Measurements from ENCODE around the gene ASMTL.
"Not testable (repeated sequence)": the region's sequence is repeated elsewhere in the genome, so short reads cannot be mapped to it uniquely, and the experiment has no call there.

ASMTL gene

DNA sequence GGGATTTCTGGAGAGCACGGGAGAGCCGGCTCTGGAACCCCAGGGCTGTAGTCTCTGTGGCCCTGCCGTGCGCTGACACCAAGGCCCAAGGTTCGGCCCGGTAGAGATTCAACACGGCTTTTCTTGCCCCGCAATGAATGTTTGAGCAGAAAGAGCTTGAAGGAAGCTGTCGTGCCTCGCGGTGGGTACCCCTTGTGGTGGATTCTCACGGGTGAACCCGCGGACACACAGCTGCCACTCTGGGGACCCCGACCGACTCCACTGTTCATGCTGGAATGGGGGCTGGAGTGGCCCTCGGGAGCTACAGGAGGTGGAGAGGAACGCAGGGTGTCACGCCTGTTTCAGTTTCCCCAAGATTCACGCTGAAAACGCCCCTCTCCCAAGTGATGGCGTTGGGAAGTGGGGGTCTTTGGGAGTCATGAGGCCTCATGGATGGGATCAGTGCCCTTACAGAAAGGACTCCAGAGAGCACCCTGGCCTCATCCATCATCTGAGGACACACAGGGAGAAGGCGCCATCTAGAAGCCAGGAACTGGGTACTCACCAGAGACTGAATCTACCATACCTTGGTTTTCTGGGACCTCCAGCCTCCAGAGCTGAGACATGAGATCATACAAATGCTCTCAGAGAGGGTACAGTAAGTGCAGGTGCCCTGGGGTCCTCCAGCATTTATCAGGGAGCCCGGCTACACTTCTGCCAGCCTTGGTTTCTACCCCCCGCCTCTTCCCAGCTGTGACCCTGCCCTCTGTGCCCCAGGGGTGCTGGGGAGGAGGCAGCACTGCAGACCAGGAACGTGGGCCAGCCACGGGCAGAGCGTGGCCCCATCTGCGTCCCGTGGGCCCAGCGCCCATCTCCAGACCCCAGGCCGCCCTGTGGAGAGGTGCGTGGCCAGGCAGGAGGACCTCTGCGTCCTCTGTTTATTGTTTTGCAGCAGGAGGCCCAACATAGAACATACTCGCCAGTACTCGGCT, 67.2 kb downstream of the ASMTL start:
- no peak for DNase-seq

DNA sequence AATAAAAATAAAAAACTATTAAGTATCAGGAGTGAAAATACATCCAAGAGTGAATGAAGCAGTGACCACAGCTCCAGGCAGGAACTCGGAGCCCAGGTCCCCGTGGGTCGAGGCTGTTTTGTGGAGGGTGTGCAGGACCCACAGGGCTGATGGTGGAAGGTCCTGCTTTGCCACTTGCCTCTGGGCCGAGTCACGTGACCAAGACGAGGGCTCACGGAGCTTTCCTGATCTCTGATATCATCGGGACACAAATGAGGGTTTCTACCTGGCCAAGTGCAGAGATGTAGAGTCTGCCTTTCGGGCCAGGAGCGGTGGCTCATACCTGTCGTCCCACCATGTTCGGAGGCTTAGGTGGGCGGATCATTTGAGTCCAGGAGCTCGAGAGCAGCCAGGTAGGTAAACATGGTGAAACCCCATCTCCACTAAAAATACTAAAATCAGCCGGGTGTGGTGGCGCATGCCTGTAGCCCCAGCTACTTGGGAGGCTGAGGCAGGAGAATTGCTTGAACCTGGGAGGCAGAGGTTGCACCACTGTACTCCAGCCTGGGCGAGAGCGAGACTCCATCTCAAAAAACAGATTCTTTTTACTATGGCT, 68.0 kb downstream of the ASMTL start:
- no peak for DNase-seq

DNA sequence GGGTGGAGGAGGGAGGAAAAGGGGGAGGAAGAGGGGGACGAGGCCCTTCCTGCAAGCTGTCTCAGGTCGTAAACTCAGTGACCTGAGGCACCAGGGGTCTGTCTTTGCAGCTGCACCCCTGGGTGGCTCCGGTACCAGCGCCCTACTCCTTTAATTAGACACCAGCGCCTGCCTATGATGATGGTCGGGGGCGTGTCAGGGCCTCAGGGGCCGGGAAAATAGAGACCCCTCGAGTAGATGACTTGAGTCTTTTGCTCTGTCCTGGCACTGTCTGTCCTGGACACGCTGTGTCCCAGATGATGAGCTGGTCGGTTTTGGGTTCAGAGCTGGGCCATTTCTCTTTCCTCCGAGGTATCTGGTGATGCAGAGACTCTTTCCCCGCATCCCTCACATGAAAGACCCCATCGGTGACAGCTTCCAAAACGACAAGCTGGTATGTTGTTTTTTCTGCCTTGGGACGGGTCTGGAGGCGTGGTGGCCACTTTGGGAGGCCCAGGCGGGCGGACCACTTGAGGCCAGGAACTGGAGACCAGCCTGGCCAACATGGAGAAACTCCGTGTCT, 72.0 kb downstream of the ASMTL start:
- DNase-seq: no peak

DNA sequence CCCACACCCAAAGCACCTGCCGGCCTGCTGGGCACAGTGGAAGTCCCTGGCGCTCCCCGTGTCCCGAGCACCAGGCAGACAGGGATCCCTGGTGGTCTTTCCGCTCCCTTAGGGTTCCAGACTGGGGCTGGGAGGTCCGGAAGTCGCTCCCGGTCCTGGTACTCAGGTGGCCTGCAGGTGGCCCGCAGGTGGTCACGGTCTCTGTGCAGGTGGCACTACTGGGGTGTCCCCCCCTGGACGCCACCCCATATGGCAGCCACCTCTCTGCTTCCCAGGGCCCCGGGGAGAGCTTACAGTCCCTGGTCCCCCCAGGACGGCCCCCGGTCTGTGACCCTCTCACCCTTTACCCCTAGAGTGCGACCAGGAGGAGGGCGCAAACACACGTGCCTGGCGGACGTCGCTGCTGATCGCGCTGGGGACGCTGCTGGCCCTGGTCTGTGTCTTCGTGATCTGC, 74.4 kb downstream of the ASMTL start:
- no peak for DNase-seq

DNA sequence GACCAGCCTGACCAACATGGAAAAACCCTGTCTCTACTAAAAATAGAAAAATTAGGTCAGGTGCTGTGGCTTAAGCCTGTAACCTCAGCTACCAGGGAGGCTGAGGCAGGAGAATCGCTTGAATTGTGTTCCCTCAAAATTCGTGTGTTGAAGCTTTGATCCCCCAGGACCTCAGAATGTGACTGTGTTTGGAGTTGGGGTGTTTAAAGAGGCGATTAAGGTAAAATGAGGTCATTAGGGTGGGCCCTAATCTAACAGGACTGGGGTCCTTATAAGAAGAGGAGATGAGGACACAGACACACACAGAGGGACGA, 84.4 kb downstream of the ASMTL start:
- DNase-seq: no peak

DNA sequence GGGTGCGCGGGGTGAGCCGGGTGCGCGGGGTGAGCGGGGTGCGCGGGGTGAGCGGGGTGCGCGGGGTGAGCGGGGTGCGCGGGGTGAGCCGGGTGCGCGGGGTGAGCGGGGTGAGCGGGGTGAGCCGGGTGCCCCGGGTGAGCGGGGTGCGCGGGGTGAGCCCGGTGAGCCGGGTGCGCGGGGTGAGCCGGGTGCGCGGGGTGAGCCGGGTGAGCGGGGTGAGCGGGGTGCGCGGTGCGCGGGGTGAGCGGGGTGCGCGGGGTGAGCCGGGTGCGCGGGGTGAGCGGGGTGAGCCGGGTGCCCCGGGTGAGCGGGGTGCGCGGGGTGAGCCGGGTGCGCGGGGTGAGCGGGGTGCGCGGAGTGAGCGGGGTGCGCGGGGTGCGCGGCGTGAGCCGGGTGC, 86.3 kb downstream of the ASMTL start:
- DNase-seq: not testable (repeated sequence)

DNA sequence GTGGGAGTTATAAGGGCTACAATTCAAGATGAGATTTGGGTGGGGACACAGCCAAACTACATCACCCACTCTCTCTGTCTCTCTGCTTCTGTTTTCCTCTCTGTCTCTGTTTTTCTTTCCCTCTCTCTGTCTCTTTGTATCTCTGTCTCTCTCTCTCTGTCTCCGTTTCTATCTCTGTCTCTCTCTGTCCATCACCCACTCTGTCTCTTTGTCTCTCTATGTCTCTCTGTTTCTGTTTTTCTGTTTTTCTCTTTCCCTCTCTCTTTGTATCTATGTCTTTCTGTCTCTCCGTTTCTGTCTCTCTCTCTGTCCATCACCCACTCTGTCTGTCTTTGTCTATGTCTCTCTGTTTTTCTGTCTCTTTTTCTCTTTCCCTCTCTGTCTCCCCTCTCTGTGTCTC, 90.8 kb downstream of the ASMTL start:
- DNase-seq: no peak

DNA sequence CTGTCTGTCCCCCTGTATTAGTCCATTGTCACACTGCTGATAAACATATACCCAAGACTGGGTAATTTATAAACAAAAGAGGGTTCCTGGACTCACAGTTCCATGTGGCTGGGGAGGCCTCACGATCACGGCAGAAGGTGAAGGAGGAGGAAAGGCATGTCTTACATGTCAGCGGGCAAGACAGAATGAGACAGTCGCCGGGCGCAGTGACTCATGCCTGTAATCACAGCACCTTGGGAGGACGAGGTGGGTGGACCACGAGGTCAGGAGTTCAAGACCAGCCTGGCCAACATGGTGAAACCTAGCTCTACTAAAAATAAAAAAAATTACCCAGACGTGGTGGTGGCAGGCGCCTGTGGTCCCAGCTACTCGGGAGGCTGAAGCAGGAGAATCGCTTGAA, 91.4 kb downstream of the ASMTL start:
- no peak for DNase-seq

DNA sequence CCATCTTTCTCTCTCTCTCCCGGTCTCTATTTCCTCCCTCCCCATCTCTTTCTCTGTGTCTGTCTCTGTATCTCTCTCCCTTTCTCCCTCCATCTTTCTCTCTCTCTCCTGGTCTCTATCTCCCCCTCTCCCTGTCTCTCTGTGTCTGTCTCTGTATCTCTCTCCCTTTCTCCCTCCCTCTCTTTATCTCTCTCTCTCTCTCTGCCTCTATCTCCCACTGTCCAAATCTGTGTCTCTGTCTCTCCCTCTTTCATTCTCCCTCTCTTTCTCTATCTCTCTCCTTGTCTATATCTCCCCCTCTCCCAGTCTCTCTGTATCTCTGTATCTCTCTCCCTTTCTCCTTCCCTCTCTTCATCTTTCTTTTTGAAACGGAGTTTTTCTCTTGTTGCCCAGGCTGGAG, 92.5 kb downstream of the ASMTL start:
- DNase-seq: no peak

DNA sequence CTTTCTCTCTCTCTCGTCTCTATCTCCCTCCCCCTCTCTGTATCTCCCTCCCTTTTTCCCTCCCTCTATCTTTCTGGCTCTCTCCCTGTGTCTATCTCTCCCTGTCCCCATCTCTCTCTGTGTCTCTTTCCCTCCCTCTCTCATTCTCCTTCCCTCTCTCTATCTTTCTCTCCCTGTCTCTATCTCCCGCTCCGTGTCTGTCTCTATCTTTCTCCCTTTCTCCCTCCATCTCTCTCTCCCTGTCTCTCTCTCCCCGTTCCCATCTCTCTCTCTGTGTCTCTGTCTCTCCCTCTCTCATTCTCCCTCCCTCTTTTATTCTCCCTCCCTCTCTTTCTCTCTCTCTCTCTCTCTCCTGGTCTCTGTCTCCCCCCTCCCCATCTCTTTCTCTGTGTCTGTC, 93.2 kb downstream of the ASMTL start:
- no peak for DNase-seq

DNA sequence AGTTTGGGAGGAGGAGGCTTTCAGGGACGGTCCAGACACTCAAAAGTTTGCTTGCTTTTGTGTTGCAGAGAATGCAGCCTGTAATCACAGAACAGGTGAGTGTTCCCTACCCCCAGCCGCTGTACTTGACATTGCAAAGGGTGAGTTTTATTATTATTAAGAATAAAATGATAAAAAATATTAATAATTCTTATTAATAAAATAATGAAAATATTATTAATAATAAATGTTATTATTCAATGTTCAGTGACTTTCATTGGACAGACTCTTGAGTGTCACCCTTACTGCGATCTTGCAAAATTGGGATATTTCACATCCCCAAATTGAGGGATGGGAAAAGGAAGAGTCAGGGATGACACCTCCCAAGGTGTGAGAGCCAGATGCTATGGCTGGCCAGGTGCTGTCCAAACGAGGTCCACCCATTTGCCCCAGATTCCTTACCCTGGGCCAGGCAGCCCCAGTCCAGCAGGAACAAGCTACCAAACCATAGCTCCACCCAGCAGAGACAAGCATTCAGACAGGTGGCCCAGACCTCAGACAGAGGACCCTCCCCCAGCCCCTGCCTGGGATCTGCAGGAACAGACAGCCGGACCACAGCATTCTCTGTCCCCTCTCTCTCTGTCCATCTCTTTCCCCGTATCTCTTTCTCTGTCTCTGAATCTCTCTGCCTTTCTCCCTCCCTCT, 93.8 kb downstream of the ASMTL start:
- DNase-seq: no peak

DNA sequence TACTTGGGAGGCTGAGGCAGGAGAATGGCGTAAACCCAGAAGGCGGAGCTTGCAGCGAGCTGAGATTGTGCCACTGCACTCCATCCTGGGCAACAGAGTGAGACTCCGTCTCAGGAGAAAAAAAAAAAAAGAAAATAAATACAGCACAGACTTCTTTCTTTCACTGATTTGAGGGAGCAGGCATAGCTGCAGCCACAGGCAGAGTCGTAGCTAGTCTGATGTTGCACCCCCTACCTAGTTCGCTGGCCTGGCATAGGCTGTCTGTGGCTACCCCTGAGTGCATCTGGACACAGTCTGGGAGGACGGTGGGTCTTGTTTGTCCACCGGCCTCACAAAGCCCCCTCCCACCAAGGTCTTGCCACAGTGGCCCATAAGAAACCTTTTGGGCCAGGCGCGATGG, 94.7 kb downstream of the ASMTL start:
- DNase-seq: no peak

DNA sequence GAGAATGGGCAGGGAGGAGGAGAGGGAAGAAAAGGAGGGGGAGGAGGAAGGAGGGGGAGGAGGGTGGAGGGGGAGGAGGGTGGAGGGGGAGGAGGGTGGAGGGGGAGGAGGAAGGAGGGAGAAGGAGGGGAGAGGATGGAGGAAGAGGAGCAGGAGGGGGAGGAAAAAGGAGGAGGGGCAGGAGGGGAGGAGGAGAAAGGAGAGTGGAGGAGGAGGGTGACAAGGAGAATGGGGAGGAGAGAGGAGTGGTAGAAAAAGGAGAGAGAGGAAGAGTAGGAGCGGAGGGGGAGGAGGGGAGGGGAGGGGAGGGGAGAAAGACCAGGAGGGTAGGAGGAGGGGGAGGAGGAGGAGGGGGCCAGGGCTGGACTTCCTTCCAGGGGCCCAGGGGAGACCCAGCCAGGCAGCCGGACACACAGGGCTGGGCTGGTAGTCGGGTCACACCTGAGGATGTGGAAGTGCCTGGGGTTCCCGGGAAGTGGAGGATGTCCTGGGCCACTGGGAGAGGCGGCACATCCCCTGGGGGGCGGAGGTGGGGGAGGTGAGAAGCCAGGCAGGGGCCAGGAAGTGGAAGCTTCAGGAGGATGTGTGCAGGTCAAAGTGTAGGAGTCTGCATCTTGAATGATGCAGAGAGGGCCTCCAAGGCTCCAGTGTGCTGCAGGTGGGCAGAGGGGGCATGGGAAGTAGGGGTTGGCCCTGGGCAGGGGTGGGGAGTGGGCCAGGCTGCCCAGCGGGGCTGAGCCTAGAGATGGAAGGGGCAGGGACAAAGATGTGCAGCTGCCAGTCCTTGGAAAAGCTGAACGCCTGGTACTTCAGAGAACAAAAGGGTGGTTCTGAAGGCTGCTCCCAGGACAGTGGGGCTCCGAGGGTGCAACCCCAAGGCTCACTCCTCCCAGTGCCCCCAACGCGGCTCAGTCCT, 97.3 kb downstream of the ASMTL start:
- no peak for DNase-seq

DNA sequence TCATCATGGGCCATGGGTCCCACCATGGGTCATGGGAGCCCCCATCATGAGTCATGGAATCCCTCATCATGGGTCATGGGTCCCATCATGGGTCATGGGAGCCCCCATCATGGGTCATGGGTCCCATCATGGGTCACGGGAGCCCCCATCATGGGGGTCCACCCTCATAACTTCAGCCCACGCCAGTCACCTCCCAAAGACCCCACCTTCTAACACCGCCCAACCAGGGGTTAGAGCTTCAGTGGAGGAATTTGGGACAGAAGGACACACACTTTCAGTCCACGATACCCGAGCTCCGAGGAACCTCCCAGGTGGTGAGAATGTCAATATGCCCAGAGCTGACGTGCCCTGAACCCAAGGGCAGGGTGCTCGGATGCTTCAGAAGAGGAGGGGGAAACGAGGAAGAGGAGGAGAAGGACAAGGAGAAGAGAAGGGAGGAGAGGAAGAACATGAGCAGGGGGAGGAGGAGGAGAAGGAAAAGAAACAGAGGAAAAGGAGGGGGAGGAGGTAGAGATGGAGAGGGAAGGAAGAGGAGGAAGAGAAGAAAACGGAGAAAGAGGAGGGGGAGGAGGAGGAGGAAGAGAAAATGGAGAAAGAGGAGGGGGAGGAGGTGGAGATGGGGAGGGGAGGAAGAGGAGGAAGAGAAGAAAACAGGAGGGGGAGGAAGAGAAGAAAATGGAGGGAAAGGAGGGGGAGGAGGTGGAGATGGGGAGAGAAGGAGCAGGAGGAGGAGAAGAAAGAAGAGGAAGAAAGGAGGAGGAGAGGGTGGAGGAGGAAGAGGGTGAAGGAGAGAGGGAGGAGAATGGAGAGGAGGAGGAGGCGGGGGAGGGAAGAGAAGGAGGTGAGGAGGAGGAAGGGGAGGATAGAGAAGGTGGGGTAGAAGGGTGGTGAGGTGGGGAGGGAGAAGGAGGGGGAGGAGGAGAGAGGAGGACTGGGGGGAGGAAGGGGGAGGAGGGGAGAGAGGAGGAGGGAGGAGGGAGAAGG, 98.4 kb downstream of the ASMTL start:
- no peak for DNase-seq
